ENCODE data around the gene ZP4. TPM values are rescaled to one million over a fixed set of nuclear protein-coding genes. Genes with fewer than 3 reads are reported as not detected.

ZP4 gene
- total RNA-seq, 1 donor = not detected

DNA sequence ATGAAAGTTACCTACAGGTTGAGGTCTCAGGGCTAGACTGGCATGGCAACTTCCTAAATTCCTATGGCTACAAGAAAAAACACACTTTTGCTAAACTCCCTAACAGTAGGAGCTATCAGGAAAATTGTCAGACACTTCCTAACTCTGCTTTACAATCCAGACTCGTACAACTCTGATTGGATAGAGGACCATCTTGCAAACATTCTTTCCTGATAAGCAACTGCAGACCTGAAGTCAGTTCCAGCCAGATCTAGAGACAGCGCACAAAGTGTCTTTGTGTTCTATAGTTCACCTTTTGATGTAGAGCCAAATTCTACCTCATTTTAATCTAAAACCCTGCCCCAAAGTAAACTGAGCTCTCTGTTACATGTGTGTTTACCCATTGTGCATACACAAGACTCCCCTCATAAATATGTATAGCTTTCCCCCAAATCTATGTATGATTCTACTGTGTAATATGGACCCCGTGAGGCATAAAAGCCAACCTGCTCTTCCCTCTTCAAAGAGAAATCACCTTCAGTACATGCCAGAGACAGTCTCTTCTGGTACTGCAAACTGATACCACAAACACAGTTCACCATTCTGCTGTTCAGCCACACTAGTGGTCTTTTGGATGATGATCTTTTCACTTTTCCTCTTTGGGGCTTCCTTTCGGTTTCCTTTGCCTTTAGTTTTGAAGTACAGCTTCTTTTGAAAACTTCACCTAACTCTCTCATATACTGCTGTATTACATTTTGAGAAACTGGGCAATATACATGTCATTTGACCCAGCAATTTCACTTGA, 21.7 kb downstream of the ZP4 start:
- no peak overlapping the region for H3K4me3 ChIP-seq (ENCODE audit: low read depth, low read length)
- no peak for DNase-seq (ENCODE audit: low read depth)
- TF ChIP-seq, protein P1, sequence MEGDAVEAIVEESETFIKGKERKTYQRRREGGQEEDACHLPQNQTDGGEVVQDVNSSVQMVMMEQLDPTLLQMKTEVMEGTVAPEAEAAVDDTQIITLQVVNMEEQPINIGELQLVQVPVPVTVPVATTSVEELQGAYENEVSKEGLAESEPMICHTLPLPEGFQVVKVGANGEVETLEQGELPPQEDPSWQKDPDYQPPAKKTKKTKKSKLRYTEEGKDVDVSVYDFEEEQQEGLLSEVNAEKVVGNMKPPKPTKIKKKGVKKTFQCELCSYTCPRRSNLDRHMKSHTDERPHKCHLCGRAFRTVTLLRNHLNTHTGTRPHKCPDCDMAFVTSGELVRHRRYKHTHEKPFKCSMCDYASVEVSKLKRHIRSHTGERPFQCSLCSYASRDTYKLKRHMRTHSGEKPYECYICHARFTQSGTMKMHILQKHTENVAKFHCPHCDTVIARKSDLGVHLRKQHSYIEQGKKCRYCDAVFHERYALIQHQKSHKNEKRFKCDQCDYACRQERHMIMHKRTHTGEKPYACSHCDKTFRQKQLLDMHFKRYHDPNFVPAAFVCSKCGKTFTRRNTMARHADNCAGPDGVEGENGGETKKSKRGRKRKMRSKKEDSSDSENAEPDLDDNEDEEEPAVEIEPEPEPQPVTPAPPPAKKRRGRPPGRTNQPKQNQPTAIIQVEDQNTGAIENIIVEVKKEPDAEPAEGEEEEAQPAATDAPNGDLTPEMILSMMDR (IDR thresholded peaks at IDR 0.05; ENCODE audit: insufficient read depth, low read depth, low read length) = no peak

DNA sequence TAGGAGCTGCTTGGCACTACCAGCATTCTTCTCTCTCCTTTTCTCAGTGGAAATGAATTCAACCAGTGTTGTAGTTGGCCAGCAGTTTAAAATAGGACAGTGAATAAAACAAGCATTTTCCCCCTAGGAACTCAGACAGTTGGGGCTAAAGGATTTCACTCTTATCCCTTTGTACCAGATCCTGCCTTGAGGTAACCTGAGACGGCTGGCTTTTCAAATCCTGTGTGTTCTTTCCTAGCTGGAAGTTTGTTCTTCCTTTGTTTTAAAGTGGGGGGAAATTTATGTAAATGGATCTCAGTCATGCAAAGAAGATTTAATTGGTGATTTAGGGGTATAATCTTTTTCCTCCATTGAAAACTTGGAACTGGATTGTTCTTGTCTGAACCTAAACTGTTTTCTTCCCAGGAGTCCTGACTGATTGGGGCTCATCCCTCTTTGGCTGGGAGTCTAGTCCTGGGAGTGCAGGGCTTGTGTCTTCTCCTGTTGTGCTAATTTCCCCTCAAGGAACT, 23.3 kb downstream of the ZP4 start:
- no peak overlapping the region for H3K4me3 ChIP-seq (ENCODE audit: low read depth, low read length)
- TF ChIP-seq, protein P1 (IDR thresholded peaks at IDR 0.05; ENCODE audit: insufficient read depth, low read depth, low read length) = no peak
- no peak for DNase-seq (ENCODE audit: low read depth)

DNA sequence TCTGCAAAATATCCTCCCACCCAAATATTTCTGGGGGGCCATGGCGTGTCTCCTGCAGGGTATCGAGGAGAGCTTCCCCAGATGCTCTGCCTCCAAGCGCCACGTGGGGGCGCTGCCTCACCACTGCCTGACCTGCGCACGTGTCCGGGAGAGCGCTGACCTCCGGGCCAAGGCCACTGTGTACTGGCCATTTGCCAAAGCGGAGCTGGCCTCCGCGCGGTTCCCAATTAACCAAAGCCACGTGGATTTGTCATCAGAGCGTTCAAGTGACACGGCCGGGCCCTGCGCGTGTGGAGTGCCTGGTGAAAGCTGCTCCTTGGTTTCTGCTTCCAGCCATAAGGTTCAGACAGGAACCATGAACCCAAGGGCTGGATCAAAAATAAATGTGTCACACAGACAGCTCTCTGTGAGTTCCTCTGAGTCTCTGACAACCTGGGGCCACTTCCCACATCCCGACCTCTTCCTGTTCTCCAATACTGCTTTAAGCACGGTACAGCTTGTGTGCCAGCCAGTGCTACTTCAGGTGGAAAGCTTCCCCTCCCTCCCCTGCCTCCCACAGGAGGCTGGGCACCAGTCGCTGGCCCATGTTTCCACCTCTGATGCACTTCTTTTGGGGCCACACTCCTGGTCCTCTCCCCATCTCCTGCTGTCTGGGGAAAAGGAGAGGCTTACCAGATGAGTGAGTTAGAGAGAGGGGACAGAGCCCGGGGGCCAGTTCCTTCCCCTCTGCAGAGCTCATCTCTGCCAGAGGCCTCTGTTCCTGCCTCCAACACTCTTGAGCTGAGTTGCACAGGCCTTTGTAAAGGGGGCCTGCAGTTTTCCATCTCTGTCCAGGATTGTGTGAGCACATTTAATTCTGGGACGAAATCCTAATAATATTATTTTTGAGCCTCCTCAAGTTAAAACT, 26.1 kb downstream of the ZP4 start:
- DNase-seq (ENCODE audit: low read depth) = peak; percentile 11
- no peak overlapping the region for H3K4me3 ChIP-seq (ENCODE audit: low read depth, low read length)
- TF ChIP-seq, protein P1 (IDR thresholded peaks at IDR 0.05; ENCODE audit: insufficient read depth, low read depth, low read length) = peak; percentile 71

DNA sequence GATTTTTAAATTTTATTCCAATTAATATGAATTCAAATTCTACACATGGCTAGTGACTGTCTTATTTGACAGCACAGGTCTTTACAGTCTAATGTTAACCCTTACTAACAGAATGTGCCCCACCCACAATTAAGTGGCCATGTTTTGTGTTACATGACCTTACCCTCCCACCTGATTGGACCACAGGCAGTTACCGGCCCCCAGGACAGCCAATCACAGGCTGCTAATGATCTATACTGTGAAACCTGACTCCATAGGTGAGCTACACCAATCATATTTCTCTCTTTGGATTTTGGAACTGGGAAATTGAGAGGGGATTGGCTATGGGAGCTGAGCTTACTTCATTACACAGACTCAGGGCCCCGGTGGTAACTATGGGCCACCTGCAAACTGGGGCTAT, 27.5 kb downstream of the ZP4 start:
- DNase-seq (ENCODE audit: low read depth) = no peak
- H3K4me3 ChIP-seq (ENCODE audit: low read depth, low read length) = no peak overlapping the region
- TF ChIP-seq, protein P1 (IDR thresholded peaks at IDR 0.05; ENCODE audit: insufficient read depth, low read depth, low read length) = no peak

DNA sequence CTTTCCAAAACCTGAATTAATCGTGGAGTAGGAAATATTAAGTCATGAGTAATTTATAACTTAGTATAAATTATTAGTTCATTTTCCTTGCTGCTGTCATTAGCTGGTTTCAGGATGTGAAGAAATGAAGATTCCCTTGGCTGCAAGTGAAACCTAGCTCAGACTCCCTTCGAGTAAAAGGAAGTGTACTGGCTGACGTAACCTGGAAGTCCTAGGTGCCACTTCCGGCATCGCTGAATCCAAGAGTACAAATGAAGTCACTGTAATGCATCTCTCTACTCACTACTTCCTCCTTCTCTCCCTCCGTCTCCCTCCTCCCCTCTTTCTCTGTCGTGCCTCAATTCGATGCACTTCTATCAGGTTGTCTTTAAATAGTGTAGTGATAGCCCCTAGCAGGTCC, 28.8 kb downstream of the ZP4 start:
- DNase-seq (ENCODE audit: low read depth) = no peak
- no peak overlapping the region for H3K4me3 ChIP-seq (ENCODE audit: low read depth, low read length)
- TF ChIP-seq, protein P1 (IDR thresholded peaks at IDR 0.05; ENCODE audit: insufficient read depth, low read depth, low read length) = no peak

DNA sequence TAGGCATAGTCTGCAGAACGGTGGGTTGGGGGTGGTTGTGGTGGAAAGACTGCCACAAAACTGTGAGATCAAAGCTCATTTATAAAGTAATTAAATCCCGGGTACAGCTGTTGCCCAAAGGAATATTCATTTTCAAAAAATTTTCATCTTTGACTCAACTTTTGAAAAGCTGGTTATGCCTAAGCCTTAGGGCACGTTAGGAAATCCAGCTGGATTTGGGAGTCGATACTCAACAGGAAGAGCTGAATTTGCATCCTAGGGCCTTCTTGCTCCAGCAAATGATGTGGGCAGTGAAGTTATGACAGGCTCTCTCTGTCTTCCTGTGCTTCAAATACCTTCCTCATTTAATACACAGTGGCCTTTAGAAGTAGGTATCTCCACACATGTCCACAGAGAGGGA, 31.7 kb downstream of the ZP4 start:
- DNase-seq (ENCODE audit: low read depth) = no peak
- TF ChIP-seq, protein P1 (IDR thresholded peaks at IDR 0.05; ENCODE audit: insufficient read depth, low read depth, low read length) = no peak
- no peak overlapping the region for H3K4me3 ChIP-seq (ENCODE audit: low read depth, low read length)
